Pancreas (tissue), 10 donors: ENCODE measurements around the gene OR2D3. TPM values are rescaled to one million over a fixed set of nuclear protein-coding genes. Genes with fewer than 3 reads are reported as not detected.
"Not testable (repeated sequence)": the region's sequence is repeated elsewhere in the genome, so short reads cannot be mapped to it uniquely, and the experiment has no call there.

Source experiments
- ATAC-seq, 4 donors: fragments of 200-7000 bp; cut with Tn5 transposase; one replicate each; pipeline versions ENCODE4 v1.8.0 to v1.9.1; 2020; ENCODE audit warnings: mild to moderate bottlenecking in 4 of 4, moderate library complexity in 4 of 4
- DNase-seq, 6 donors: peaks; one replicate each; pipeline ENCODE4 v3.0.0-alpha.2; 2020
- FAIRE-seq: peaks from 2 replicates; lab custom pipeline; 2012; peaks lifted over from hg19 to GRCh38; lab: Jason Lieb, UNC
- H3K27ac ChIP-seq, 4 donors: fragments of 200-600 bp; sonication (generic); 1 replicate in 3 of 4; 2 replicates in 1 of 4; pipeline versions ENCODE4 v1.5.0 to v1.8.0; 2020
- H3K27me3 ChIP-seq, 4 donors: fragments of 200-600 bp; one replicate each; pipeline ENCODE4 v1.8.0; 2021
- H3K36me3 ChIP-seq, 3 donors: fragments of 200-600 bp; sonication (generic) in 1 of 3; one replicate each; pipeline versions ENCODE4 v1.5.0 to v1.8.0; 2020 to 2021
- H3K4me1 ChIP-seq, 3 donors: fragments of 200-600 bp; one replicate each; pipeline ENCODE4 v1.8.0; 2021
- H3K4me3 ChIP-seq, 4 donors: fragments of 200-600 bp; sonication (generic) in 2 of 4; one replicate each; pipeline versions ENCODE4 v1.5.0 to v1.8.0; 2020 to 2021
- H3K9me3 ChIP-seq, 4 donors: fragments of 200-600 bp; one replicate each; pipeline ENCODE4 v1.8.0; 2021
- WGBS, 2 donors: extraction: QIAGEN DNeasy Blood & Tissue Kit; methylation state at CpG; one replicate each; pipeline ENCODE4 v1.1.7; 2013; 5-methylcytosine and 5-hydroxymethylcytosine counted together
- intact Hi-C, 3 donors: fragments of 100-400 bp; cut with DNase I; formaldehyde crosslinking; loops; one replicate each; pipeline versions ENCODE4 v1.11.1 to v1.14.2; 2022
- polyA plus RNA-seq, 2 donors: library from polyadenylated mRNA; stranded (reverse); fragments of 200-250 nt; gene quantifications; one replicate each; pipeline ENCODE4 v1.2.3, GENCODE V29; 2013
- total RNA-seq, 6 donors: library from RNA; stranded (reverse); fragmentation: NEBNext Ultra II Directional in 4 of 6; extraction: Animal tissue kit (Norgen Biotek cat#: 25700) in 4 of 6; gene quantifications; one replicate each; pipeline versions ENCODE4 v1.2.1 to v1.2.4, GENCODE V29; 2021 to 2023
- TF ChIP-seq, protein P1 (sequence below), 4 donors: fragments of 200-600 bp; sonication (generic) in 3 of 4; IDR thresholded peaks; one replicate each; pipeline versions ENCODE4 v1.5.0 to v1.8.0; 2021; ENCODE audit warnings: antibody characterized with exemption in 4 of 4
- donor health status: healthy with polysubstance abuse.
- donor health status: DM: no; HTN: no; CAD: no; lungs with moderate emphysema.
- donor health status: DM: no; HTN: no; CAD: no.
- donor health status: control.
- donor health status: control.
- donor health status: Bipolar disorder and iron deficiency.
- donor health status: DM: yes; HTN: yes; CAD: no.
- donor health status: DM: no; HTN: no; CAD: no.
- donor health status: DM: no; HTN: no; CAD: no.
- donor health status: DM: yes; HTN: yes; CAD: no.

The OR2D3 gene
- total and polyA plus RNA-seq, 8 donors: not detected

DNA sequence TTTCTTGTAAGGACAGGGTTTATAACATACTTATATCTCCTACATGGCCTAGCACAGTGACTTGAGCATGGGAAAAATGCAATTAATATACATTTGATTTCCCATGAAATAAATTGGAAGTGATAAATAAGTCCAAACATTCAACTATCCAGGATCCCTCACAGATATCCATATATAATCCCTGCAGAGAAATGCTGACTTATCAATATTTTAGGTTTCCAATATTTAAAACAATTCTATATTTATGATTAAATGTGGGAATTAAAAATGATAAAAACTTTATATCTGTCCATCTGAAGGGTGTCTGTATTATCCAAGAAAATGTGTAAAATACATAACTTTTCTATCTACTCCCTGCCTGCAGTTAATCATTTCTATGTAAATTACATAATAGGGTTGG, 38.1 kb upstream of the OR2D3 start:
- DNase-seq (no peak), ATAC-seq (no peak), FAIRE-seq (no peak)
- Histone ChIP-seq H3K27ac (no peak overlapping the region), H3K4me3 (no peak overlapping the region), H3K36me3 (no peaks in the 10 kb centered on the region), H3K9me3 (no peaks in the 10 kb centered on the region), H3K27me3 (no peaks in the 10 kb centered on the region), H3K4me1 (no peaks in the 10 kb centered on the region)
- TF ChIP-seq, protein P1, sequence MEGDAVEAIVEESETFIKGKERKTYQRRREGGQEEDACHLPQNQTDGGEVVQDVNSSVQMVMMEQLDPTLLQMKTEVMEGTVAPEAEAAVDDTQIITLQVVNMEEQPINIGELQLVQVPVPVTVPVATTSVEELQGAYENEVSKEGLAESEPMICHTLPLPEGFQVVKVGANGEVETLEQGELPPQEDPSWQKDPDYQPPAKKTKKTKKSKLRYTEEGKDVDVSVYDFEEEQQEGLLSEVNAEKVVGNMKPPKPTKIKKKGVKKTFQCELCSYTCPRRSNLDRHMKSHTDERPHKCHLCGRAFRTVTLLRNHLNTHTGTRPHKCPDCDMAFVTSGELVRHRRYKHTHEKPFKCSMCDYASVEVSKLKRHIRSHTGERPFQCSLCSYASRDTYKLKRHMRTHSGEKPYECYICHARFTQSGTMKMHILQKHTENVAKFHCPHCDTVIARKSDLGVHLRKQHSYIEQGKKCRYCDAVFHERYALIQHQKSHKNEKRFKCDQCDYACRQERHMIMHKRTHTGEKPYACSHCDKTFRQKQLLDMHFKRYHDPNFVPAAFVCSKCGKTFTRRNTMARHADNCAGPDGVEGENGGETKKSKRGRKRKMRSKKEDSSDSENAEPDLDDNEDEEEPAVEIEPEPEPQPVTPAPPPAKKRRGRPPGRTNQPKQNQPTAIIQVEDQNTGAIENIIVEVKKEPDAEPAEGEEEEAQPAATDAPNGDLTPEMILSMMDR (IDR thresholded peaks at IDR 0.05): no peak
- intact Hi-C loops: no loop called here

DNA sequence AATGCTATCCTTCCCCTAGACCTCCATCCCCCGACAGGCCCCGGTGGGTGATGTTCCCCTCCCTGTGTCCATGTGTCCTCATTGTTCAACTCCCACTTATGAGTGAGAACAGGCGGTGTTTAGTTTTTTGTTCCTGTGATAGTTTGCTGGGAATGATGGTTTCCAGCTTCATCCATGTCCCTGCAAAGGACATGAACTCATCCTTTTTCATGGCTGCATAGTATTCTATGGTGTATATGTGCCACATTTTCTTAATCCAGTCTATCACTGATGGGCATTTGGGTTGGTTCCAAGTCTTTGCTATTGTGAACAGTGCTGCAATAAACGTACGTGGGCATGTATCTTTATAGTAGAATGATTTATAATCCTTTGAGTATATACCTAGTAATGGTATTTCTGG, 33.1 kb upstream of the OR2D3 start:
- FAIRE-seq, ATAC-seq, H3K27me3 ChIP-seq, H3K9me3 ChIP-seq, intact Hi-C loops, H3K36me3 ChIP-seq, H3K4me3 ChIP-seq, DNase-seq, H3K27ac ChIP-seq, H3K4me1 ChIP-seq: not testable (repeated sequence)
- WGBS, 2 donors: 84 to 86% methylated on average over 5 of the region's 5 CpGs

DNA sequence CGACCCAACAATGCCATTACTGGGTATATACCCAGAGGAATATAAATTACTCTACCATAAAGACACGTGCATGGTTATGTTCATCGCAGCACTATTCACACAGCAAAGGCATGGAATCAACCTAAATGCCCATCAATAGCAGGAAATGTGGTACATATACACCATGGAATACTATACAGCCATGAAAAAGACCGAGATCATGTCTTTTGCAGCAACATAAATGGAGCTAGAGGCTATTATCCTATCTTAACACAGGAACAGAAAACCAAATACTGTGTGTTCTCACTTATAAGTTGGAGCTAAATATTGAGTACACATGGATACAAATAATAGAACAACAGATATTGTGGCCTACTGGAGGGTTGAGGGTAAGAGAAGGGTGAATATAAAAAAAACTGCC, 32.0 kb upstream of the OR2D3 start:
- ATAC-seq (no peak), DNase-seq (no peak), FAIRE-seq (no peak)
- Histone ChIP-seq H3K36me3 (no peaks in the 10 kb centered on the region), H3K4me3 (no peak overlapping the region), H3K27ac (no peak overlapping the region), H3K9me3 (peaks cover 0 to 2% (median 0%) of the 10 kb centered on the region in 4 donors), H3K27me3 (no peaks in the 10 kb centered on the region), H3K4me1 (no peaks in the 10 kb centered on the region)
- 71 to 85% methylated on average over 4 of the region's 4 CpGs for WGBS, 2 donors
- TF ChIP-seq, protein P1 (IDR thresholded peaks at IDR 0.05): no peak
- intact Hi-C loops: no loop called here

DNA sequence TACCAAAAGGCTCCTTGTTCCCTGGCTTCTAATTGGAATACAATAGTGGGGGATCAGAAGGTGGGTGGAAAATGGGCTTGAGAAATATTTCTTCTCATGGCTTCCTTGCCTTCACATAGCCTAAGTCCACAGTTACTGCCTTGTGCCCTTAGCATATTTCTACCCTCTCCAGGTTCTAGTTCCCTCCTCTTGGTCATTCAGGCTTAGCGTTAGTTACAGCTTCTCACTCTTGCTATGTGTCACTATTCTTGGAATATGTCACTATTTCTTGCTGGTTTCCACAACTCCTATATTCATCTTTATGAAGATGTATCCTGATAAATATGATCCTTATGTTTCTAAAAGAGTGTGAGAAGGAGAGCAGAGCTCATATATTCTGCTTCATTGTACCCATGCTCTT, 31.0 kb upstream of the OR2D3 start:
- H3K27ac ChIP-seq: no peak overlapping the region
- DNase-seq: no peak
- no peak overlapping the region for H3K4me3 ChIP-seq
- H3K9me3 ChIP-seq: peaks cover 0 to 2% (median 0%) of the 10 kb centered on the region in 4 donors
- TF ChIP-seq, protein P1 (IDR thresholded peaks at IDR 0.05): no peak
- H3K4me1 ChIP-seq: no peaks in the 10 kb centered on the region
- no peak for FAIRE-seq
- no peaks in the 10 kb centered on the region for H3K36me3 ChIP-seq
- intact Hi-C loops: no loop called here
- no peaks in the 10 kb centered on the region for H3K27me3 ChIP-seq
- ATAC-seq: no peak
- 72 to 91% methylated on average over 1 of the region's 1 CpG for WGBS, 2 donors

DNA sequence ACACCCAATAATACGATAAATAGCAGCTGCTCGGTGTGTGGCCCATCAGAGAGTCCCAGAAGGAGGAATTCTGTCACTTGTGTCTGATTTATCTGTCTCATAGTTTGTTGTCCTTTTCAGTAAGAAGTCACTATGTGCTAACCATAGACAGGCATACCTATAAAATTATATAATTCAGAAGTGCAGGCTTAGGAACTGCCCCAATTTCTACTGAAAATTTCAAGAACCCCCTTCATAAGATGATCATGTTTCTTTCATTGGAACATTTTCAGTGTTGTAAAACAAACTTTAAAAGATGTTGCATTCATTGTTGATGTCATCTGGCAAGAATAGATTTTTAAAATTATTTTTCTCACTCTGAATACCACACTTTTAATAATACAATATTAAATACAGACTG, 28.4 kb upstream of the OR2D3 start, which contains the start of gene OR2D2:
Gene OR2D2 (minus strand): TSS at position 101 of the 400 bp plus-strand sequence. CDS start 0 bp downstream, at position 101.
- Histone ChIP-seq H3K9me3 (peaks cover 0 to 2% (median 0%) of the 10 kb centered on the region in 4 donors), H3K27me3 (no peaks in the 10 kb centered on the region), H3K36me3 (no peaks in the 10 kb centered on the region), H3K4me3 (no peak within 1 kb of the TSS), H3K27ac (no peak within 1 kb of the TSS), H3K4me1 (no peaks in the 10 kb centered on the region)
- intact Hi-C loops: no loop called here
- DNase-seq: no peak
- FAIRE-seq: no peak
- TF ChIP-seq, protein P1 (IDR thresholded peaks at IDR 0.05): no peak
- 73 to 84% methylated on average over 2 of the region's 2 CpGs for WGBS, 2 donors
- ATAC-seq: no peak
